Mucosa of descending colon (tissue), 3 donors: Measurements from ENCODE around the gene PRAMEF1. TPM values are rescaled to one million over a fixed set of nuclear protein-coding genes. Genes with fewer than 3 reads are reported as not detected.
"Not testable (repeated sequence)": the region's sequence is repeated elsewhere in the genome, so short reads cannot be mapped to it uniquely, and the experiment has no call there.

Source experiments
- ATAC-seq: fragments of 200-7000 bp; cut with Tn5 transposase; one replicate; pipeline ENCODE4 v1.9.1; 2020; ENCODE audit warnings: mild to moderate bottlenecking, moderate library complexity
- DNase-seq, 3 donors: peaks; one replicate each; pipeline ENCODE4 v3.0.0-alpha.2; 2020
- H3K36me3 ChIP-seq: fragments of 200-600 bp; one replicate; pipeline ENCODE4 v1.8.0; 2021; ENCODE audit warnings: low read depth, mild to moderate bottlenecking
- H3K4me1 ChIP-seq: fragments of 200-600 bp; one replicate; pipeline ENCODE4 v1.8.0; 2021; ENCODE audit warnings: low read depth, mild to moderate bottlenecking
- H3K4me3 ChIP-seq: fragments of 200-600 bp; one replicate; pipeline ENCODE4 v1.8.0; 2021; ENCODE audit warnings: mild to moderate bottlenecking
- H3K9me3 ChIP-seq: fragments of 200-600 bp; one replicate; pipeline ENCODE4 v1.8.0; 2021; ENCODE audit warnings: mild to moderate bottlenecking
- CTCF ChIP-seq: fragments of 200-600 bp; IDR thresholded peaks from one replicate; pipeline ENCODE4 v1.8.0; 2022; ENCODE audit warnings: antibody characterized with exemption, mild to moderate bottlenecking
- intact Hi-C, 2 donors: fragments of 100-400 bp; cut with DNase I in 1 of 2; cut with micrococcal nuclease in 1 of 2; formaldehyde crosslinking; loops; one replicate each; pipeline versions ENCODE4 v1.11.0 to v1.11.1; 2022; cut with DNase I, micrococcal nuclease
- total RNA-seq, 3 donors: library from RNA; stranded (reverse); fragmentation: NEBNext Ultra II Directional in 2 of 3; extraction: Animal tissue kit (Norgen Biotek cat#: 25700) in 2 of 3; gene quantifications; one replicate each; pipeline versions ENCODE4 v1.2.1 to v1.2.4, GENCODE V29; 2021 to 2023
- donor health status: DM: no; HTN: no; CAD: no; lungs with moderate emphysema.
- donor health status: DM: no; HTN: no; CAD: no.
- donor health status: DM: no; HTN: yes; CAD: no.

Gene PRAMEF1
- total RNA-seq, 3 donors from 2014 or later = not detected

DNA sequence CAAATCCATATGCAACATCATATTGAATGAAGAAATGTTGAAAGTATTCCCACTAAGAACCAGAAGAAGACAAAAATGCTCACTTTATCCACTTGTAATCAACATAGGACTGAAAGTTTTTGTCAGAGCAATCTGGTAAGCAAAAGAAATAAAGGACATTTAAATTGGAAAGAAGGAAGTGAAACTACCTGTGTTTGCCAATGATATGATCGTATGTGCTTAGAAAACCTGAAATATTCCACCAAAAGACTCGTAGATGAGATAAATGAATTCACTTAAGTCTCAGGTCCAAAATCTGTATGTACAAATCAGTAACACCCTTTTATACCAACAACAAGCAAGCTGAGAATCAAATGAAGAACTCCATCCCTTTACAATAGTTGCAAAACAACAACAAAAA is 8.5 kb downstream of the PRAMEF1 start:
- Histone ChIP-seq H3K4me1 (no peaks in the 10 kb centered on the region), H3K4me3 (no peak overlapping the region), H3K36me3 (no peaks in the 10 kb centered on the region), H3K9me3 (no peaks in the 10 kb centered on the region)
- intact Hi-C loops = no loop called here
- no peak for TF ChIP-seq CTCF
- no peak for ATAC-seq
- DNase-seq = no peak

- intact Hi-C loops = no loop called here
- no peaks in the 10 kb centered on the region for H3K9me3 ChIP-seq
- no peaks in the 10 kb centered on the region for H3K4me1 ChIP-seq
- TF ChIP-seq CTCF = no peak
- no peaks in the 10 kb centered on the region for H3K36me3 ChIP-seq
- no peak for ATAC-seq
- DNase-seq = no peak
- no peak overlapping the region for H3K4me3 ChIP-seq
Observed at GRCh38 chr1:12809933-12810332, 18.7 kb downstream of the PRAMEF1 start.

- ATAC-seq = no peak
Observed at GRCh38 chr1:12810691-12811408, 19.7 kb downstream of the PRAMEF1 start.

DNA sequence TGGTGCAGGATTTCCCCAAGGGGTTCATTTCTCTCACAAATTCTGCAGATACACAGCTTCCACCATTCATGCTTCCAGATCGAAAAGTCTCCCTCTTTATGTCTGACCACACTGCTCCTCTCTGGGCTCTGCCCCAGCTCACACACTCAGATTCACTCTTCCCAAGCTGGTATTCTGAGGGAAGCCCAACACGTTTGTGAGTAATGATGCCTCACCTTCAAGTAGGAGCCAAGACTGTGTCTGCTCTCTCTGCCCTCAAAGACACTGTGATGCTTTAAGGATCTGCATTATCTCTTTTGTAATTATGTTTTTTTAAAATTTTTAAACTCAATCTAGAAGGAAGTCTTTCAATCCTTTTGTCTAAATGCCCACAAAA is 20.2 kb downstream of the PRAMEF1 start:
- intact Hi-C loops = no loop called here
- Histone ChIP-seq H3K4me3 (no peak overlapping the region), H3K36me3 (no peaks in the 10 kb centered on the region), H3K4me1 (no peaks in the 10 kb centered on the region), H3K9me3 (no peaks in the 10 kb centered on the region)
- DNase-seq (no peak), ATAC-seq (no peak)
- no peak for TF ChIP-seq CTCF

More at GRCh38 chr1:12810691-12811408, 19.7 kb downstream of the PRAMEF1 start:
- Histone ChIP-seq H3K36me3 (no peaks in the 10 kb centered on the region), H3K4me1 (no peaks in the 10 kb centered on the region), H3K4me3 (no peak overlapping the region), H3K9me3 (no peaks in the 10 kb centered on the region)
- no peak for TF ChIP-seq CTCF
- DNase-seq = no peak
- intact Hi-C loops = no loop called here

- H3K9me3 ChIP-seq, intact Hi-C loops, ATAC-seq, H3K4me3 ChIP-seq, H3K4me1 ChIP-seq, H3K36me3 ChIP-seq, DNase-seq: not testable (repeated sequence)
Observed at GRCh38 chr1:12819061-12819460, 27.9 kb downstream of the PRAMEF1 start.

DNA sequence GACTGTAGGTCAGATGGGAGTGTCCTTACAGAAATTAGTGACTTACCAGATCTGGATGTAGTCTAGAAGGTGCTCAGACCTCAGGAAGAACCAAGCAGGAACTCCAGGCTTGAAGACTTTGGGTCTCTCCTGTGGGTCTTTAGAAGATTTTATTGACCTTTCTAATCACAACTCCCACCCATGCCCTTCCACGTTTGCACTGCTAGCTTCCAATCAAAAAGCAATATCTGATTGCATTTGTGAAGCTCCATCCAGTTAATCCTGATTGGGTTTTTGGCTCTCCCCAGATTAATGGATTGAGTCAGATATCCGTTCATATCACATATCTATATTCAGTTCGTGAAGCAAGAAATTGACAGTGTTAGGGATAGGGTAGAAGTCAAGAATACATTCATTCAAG is 40.1 kb downstream of the PRAMEF1 start, which contains the start of gene PRAMEF11:
Gene PRAMEF11 (minus strand): TSS at position 101 of the 400 bp plus-strand sequence. CDS start 2,621 bp downstream, outside the sequence.
- DNase-seq, H3K36me3 ChIP-seq, intact Hi-C loops, H3K4me1 ChIP-seq, H3K9me3 ChIP-seq, ATAC-seq, H3K4me3 ChIP-seq: not testable (repeated sequence)

- not testable (repeated sequence) for H3K36me3 ChIP-seq, H3K9me3 ChIP-seq
Observed at GRCh38 chr1:12833251-12833650, 42.1 kb downstream of the PRAMEF1 start.

More at GRCh38 chr1:12833251-12833650, 42.1 kb downstream of the PRAMEF1 start:
- intact Hi-C loops, DNase-seq, H3K4me1 ChIP-seq, ATAC-seq, H3K4me3 ChIP-seq: not testable (repeated sequence)

Other genes starting within 250 kb of the PRAMEF1 start
- 100 to 1,000 TPM in 1 of 3 donors, 10 to 100 TPM in 2; 85.9 to 141 (median 90.1) TPM for gene DHRS3, start 173.2 kb upstream of the PRAMEF1 start, total RNA-seq
- not detected for gene AADACL4, start 147.3 kb upstream of the PRAMEF1 start, total RNA-seq
- gene AADACL3, start 75.3 kb upstream of the PRAMEF1 start, total RNA-seq = not detected
- not detected for gene CFAP107, start 45.2 kb upstream of the PRAMEF1 start, total RNA-seq
- gene PRAMEF12, start 17.7 kb upstream of the PRAMEF1 start, total RNA-seq = not detected
- not detected for gene PRAMEF11, start 40.0 kb downstream of the PRAMEF1 start, total RNA-seq
- not detected for gene HNRNPCL1, start 57.3 kb downstream of the PRAMEF1 start, total RNA-seq
- not detected for gene PRAMEF2, start 65.7 kb downstream of the PRAMEF1 start, total RNA-seq
- not detected for gene PRAMEF4, start 94.8 kb downstream of the PRAMEF1 start, total RNA-seq
- gene PRAMEF10, start 106.9 kb downstream of the PRAMEF1 start, total RNA-seq = not detected
- gene PRAMEF7, start 125.2 kb downstream of the PRAMEF1 start, total RNA-seq = not detected
- gene PRAMEF6, start 156.2 kb downstream of the PRAMEF1 start, total RNA-seq = not detected